HEK293 (cell line): ENCODE data around the gene ESRRG.

ENCODE experiments used
- CTCF ChIA-PET: fragments of 350-600 bp; formaldehyde crosslinking; extraction: SDS; loops from one replicate; lab custom pipeline; 2021; ENCODE audit warnings: antibody characterized with exemption; lab: Yijun Ruan, JAX
- POLR2A ChIA-PET: fragments of 300-600 bp; formaldehyde crosslinking; extraction: SDS; loops from one replicate; lab custom pipeline; 2020; ENCODE audit warnings: antibody characterized with exemption, inconsistent platforms; lab: Yijun Ruan, JAX
- H3K27ac ChIP-seq: fragments of 200-500 bp; sonication (Bioruptor generic); 2 replicates; pipeline ENCODE4 v1.5.1; 2014; ENCODE audit warnings: low read depth, low read length, control low read depth, inconsistent platforms; ENCODE audit errors: extremely low read depth
- H3K36me3 ChIP-seq, 2 experiments: fragments of 200-500 bp in 1 of 2; sonication (Bioruptor generic) in 1 of 2; 1 replicate in 1 of 2; 2 replicates in 1 of 2; pipeline ENCODE4 v1.5.1; 2014 to 2017; ENCODE audit warnings: inconsistent platforms in 2 of 2, low read length in 2 of 2; ENCODE audit not compliant: control insufficient read depth in 2 of 2, insufficient read depth in 1 of 2
- H3K4me1 ChIP-seq: fragments of 200-500 bp; sonication (Bioruptor generic); 2 replicates; pipeline ENCODE4 v1.5.1; 2014; ENCODE audit warnings: mild to moderate bottlenecking, low read length, inconsistent platforms; ENCODE audit not compliant: control insufficient read depth, insufficient read depth
- H3K4me3 ChIP-seq: 2 replicates; pipeline ENCODE4 v1.5.1; 2011; ENCODE audit warnings: low read depth, mild to moderate bottlenecking, control low read depth, low read length, moderate library complexity
- H3K9me3 ChIP-seq: fragments of 200-500 bp; sonication (Bioruptor generic); 2 replicates; pipeline ENCODE4 v1.5.1; 2014; ENCODE audit warnings: low read depth, low read length, inconsistent platforms; ENCODE audit not compliant: control insufficient read depth, insufficient read depth
- CTCF ChIP-seq: fragments of 450-650 bp; formaldehyde crosslinking; IDR thresholded peaks from 2 replicates; pipeline ENCODE4 v1.5.1; 2016; ENCODE audit warnings: missing biosample characterization, missing genetic modification characterization
- FEZF1 ChIP-seq: fragments of 450-650 bp; formaldehyde crosslinking; IDR thresholded peaks from 2 replicates; pipeline ENCODE4 v1.5.1; 2016; ENCODE audit warnings: missing biosample characterization, missing genetic modification characterization
- GLI2 ChIP-seq: fragments of 450-650 bp; formaldehyde crosslinking; IDR thresholded peaks from 2 replicates; pipeline ENCODE4; 2017; ENCODE audit warnings: missing biosample characterization, missing genetic modification characterization, low read depth, borderline replicate concordance
- RBAK ChIP-seq: fragments of 450-650 bp; formaldehyde crosslinking; IDR thresholded peaks from 2 replicates; pipeline ENCODE4 v1.5.1; 2016; ENCODE audit warnings: missing biosample characterization, missing genetic modification characterization
- ZBTB44 ChIP-seq: fragments of 450-650 bp; IDR thresholded peaks from 2 replicates; pipeline ENCODE4 v1.5.1; 2018; ENCODE audit warnings: missing biosample characterization, mild to moderate bottlenecking, missing genetic modification characterization
- ZBTB8A ChIP-seq: fragments of 450-650 bp; formaldehyde crosslinking; IDR thresholded peaks from 2 replicates; pipeline ENCODE4 v1.5.1; 2016; ENCODE audit warnings: missing biosample characterization, missing genetic modification characterization
- ZNF112 ChIP-seq: fragments of 450-650 bp; formaldehyde crosslinking; IDR thresholded peaks from 2 replicates; pipeline ENCODE4 v1.5.0; 2017; ENCODE audit warnings: missing biosample characterization, missing genetic modification characterization
- ZNF138 ChIP-seq: fragments of 450-650 bp; formaldehyde crosslinking; IDR thresholded peaks from 2 replicates; pipeline ENCODE4 v1.5.1; 2016; ENCODE audit warnings: missing biosample characterization, missing genetic modification characterization, borderline replicate concordance
- ZNF18 ChIP-seq: fragments of 450-650 bp; formaldehyde crosslinking; IDR thresholded peaks from 2 replicates; pipeline ENCODE4 v1.5.1; 2016; ENCODE audit warnings: missing biosample characterization, missing genetic modification characterization
- ZNF248 ChIP-seq: fragments of 450-650 bp; formaldehyde crosslinking; IDR thresholded peaks from 2 replicates; pipeline ENCODE4 v1.5.1; 2017; ENCODE audit warnings: missing biosample characterization, missing genetic modification characterization
- ZNF341 ChIP-seq: fragments of 450-650 bp; formaldehyde crosslinking; IDR thresholded peaks from 2 replicates; pipeline ENCODE4; 2016; ENCODE audit warnings: low read depth, missing biosample characterization, missing genetic modification characterization
- ZNF37A ChIP-seq: fragments of 450-650 bp; IDR thresholded peaks from 2 replicates; pipeline ENCODE4 v1.5.1; 2018; ENCODE audit warnings: missing biosample characterization, missing genetic modification characterization
- ZNF416 ChIP-seq: fragments of 450-650 bp; formaldehyde crosslinking; IDR thresholded peaks from 2 replicates; pipeline ENCODE4 v1.5.1; 2016; ENCODE audit warnings: missing biosample characterization, missing genetic modification characterization
- ZNF501 ChIP-seq: fragments of 450-650 bp; formaldehyde crosslinking; IDR thresholded peaks from 2 replicates; pipeline ENCODE4 v1.5.1; 2016; ENCODE audit warnings: missing biosample characterization, missing genetic modification characterization
- ZNF548 ChIP-seq: fragments of 450-650 bp; formaldehyde crosslinking; IDR thresholded peaks from 2 replicates; pipeline ENCODE4 v1.5.1; 2016; ENCODE audit warnings: missing biosample characterization, missing genetic modification characterization
- ZNF571 ChIP-seq: fragments of 450-650 bp; formaldehyde crosslinking; IDR thresholded peaks from 2 replicates; pipeline ENCODE4 v1.5.0; 2017; ENCODE audit warnings: missing biosample characterization, missing genetic modification characterization
- ZNF660 ChIP-seq: fragments of 450-650 bp; IDR thresholded peaks from 2 replicates; pipeline ENCODE4 v1.5.1; 2018; ENCODE audit warnings: missing biosample characterization, mild to moderate bottlenecking, missing genetic modification characterization
- ZNF664 ChIP-seq: fragments of 450-650 bp; formaldehyde crosslinking; IDR thresholded peaks from 2 replicates; pipeline ENCODE4 v1.5.1; 2016; ENCODE audit warnings: missing biosample characterization, missing genetic modification characterization
- ZNF707 ChIP-seq: fragments of 450-650 bp; formaldehyde crosslinking; IDR thresholded peaks from 2 replicates; pipeline ENCODE4 v1.5.1; 2016; ENCODE audit warnings: missing biosample characterization, missing genetic modification characterization
- ZSCAN18 ChIP-seq: fragments of 450-650 bp; formaldehyde crosslinking; IDR thresholded peaks from 2 replicates; pipeline ENCODE4 v1.5.1; 2016; ENCODE audit warnings: missing biosample characterization, missing genetic modification characterization
- ZSCAN30 ChIP-seq: fragments of 450-650 bp; IDR thresholded peaks from 2 replicates; pipeline ENCODE4 v1.5.1; 2018; ENCODE audit warnings: missing biosample characterization, mild to moderate bottlenecking, missing genetic modification characterization, moderate library complexity
- ZXDB ChIP-seq: fragments of 450-650 bp; formaldehyde crosslinking; IDR thresholded peaks from 2 replicates; pipeline ENCODE4 v1.5.1; 2016; ENCODE audit warnings: missing biosample characterization, missing genetic modification characterization
- TF ChIP-seq, protein P1 (sequence below): fragments of 450-650 bp; formaldehyde crosslinking; IDR thresholded peaks from 2 replicates; pipeline ENCODE4 v1.5.1; 2016; ENCODE audit warnings: missing biosample characterization, missing genetic modification characterization, borderline replicate concordance

Gene ESRRG

GRCh38 chr1:216731562-216731961 is 8.3 kb upstream of the ESRRG start (continued):
- TF ChIP-seq ZNF37A (tag by site-specific recombination) = no peak

DNA sequence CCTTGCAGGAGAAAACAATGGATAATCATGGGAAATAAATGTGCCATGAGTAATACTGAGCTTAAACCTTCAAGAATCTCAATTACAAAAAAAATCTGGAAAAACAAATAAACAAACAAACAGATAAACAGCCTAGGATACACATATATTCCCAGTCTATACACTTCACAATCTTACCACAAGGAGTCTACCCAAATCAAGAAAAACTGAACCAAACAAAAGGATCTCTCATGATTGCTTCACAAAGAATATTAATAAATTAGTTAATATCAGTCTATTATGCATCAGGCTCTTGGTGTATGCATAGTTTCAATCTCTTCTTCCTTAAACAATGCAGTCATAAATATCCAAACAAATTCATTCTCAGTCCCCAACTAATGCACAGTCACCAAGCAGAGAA is 3.2 kb upstream of the ESRRG start:
- no peak overlapping the region for H3K4me3 ChIP-seq
- no peaks in the 10 kb centered on the region for H3K36me3 ChIP-seq
- H3K4me1 ChIP-seq = no peaks in the 10 kb centered on the region
- ChIA-PET CTCF (interaction anchor here (0.6 to 0.7 kb wide), 2 partner anchors 8 to 400 kb away, joined by 3 read pairs; no protein-coding TSS in a partner anchor), POLR2A (no interaction called here)
- H3K27ac ChIP-seq = no peak overlapping the region
- H3K9me3 ChIP-seq = no peaks in the 10 kb centered on the region
- TF ChIP-seq ZNF18 (no peak), ZNF707 (tag by site-specific recombination) (no peak), ZNF416 (tag by site-specific recombination) (no peak), ZSCAN30 (no peak), ZBTB8A (tag by site-specific recombination) (no peak), ZBTB44 (tag by site-specific recombination) (no peak), ZNF548 (tag by site-specific recombination) (no peak), ZSCAN18 (no peak), RBAK (tag by site-specific recombination) (no peak), ZNF571 (tag by site-specific recombination) (no peak), ZNF248 (tag by site-specific recombination) (no peak)

DNA sequence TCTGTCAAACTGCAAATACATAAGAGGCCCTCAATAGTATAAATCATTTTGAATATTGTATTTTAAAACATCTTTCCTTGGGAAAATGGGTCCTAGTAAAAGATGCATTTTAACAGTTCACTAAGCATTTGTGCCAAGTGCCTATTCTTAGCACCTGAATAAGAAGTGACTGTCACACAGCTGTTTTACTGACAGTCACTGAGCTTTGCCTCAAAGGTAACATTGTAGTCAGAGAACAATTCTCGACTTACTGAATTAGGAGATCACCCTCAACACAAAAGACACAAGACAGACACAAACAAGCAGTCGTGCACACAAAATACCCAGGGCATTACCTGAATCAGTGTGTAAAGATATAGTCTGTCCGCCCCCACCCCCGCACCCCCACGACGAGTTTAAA is 408 bp downstream of the ESRRG start:
- CTCF ChIA-PET = interaction anchor here (1.0 kb wide), 1 partner anchor 157 kb away, joined by 3 read pairs; no protein-coding TSS in a partner anchor
- no peaks in the 10 kb centered on the region for H3K36me3 ChIP-seq
- H3K4me3 ChIP-seq = peak overlapping the region; percentile 49
- H3K4me1 ChIP-seq = no peaks in the 10 kb centered on the region
- H3K9me3 ChIP-seq = no peaks in the 10 kb centered on the region
- POLR2A ChIA-PET = no interaction called here
- no peak overlapping the region for H3K27ac ChIP-seq
- no peak for TF ChIP-seq ZSCAN30
- no peak for TF ChIP-seq ZXDB (tag by site-specific recombination)
- no peak for TF ChIP-seq ZNF138
- no peak for TF ChIP-seq ZNF664 (tag by site-specific recombination)
- no peak for TF ChIP-seq ZNF660 (tag by site-specific recombination)
- no peak for TF ChIP-seq ZNF341 (tag by site-specific recombination)
- TF ChIP-seq, protein P1, sequence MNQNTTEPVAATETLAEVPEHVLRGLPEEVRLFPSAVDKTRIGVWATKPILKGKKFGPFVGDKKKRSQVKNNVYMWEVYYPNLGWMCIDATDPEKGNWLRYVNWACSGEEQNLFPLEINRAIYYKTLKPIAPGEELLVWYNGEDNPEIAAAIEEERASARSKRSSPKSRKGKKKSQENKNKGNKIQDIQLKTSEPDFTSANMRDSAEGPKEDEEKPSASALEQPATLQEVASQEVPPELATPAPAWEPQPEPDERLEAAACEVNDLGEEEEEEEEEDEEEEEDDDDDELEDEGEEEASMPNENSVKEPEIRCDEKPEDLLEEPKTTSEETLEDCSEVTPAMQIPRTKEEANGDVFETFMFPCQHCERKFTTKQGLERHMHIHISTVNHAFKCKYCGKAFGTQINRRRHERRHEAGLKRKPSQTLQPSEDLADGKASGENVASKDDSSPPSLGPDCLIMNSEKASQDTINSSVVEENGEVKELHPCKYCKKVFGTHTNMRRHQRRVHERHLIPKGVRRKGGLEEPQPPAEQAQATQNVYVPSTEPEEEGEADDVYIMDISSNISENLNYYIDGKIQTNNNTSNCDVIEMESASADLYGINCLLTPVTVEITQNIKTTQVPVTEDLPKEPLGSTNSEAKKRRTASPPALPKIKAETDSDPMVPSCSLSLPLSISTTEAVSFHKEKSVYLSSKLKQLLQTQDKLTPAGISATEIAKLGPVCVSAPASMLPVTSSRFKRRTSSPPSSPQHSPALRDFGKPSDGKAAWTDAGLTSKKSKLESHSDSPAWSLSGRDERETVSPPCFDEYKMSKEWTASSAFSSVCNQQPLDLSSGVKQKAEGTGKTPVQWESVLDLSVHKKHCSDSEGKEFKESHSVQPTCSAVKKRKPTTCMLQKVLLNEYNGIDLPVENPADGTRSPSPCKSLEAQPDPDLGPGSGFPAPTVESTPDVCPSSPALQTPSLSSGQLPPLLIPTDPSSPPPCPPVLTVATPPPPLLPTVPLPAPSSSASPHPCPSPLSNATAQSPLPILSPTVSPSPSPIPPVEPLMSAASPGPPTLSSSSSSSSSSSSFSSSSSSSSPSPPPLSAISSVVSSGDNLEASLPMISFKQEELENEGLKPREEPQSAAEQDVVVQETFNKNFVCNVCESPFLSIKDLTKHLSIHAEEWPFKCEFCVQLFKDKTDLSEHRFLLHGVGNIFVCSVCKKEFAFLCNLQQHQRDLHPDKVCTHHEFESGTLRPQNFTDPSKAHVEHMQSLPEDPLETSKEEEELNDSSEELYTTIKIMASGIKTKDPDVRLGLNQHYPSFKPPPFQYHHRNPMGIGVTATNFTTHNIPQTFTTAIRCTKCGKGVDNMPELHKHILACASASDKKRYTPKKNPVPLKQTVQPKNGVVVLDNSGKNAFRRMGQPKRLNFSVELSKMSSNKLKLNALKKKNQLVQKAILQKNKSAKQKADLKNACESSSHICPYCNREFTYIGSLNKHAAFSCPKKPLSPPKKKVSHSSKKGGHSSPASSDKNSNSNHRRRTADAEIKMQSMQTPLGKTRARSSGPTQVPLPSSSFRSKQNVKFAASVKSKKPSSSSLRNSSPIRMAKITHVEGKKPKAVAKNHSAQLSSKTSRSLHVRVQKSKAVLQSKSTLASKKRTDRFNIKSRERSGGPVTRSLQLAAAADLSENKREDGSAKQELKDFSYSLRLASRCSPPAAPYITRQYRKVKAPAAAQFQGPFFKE (tag by site-specific recombination) = no peak
- no peak for TF ChIP-seq FEZF1 (tag by site-specific recombination)
- no peak for TF ChIP-seq ZNF112
- TF ChIP-seq GLI2 = no peak
- TF ChIP-seq CTCF = no peak
- no peak for TF ChIP-seq ZNF501 (tag by site-specific recombination)
